ENCODE measurements around the gene ACTR1A.
A peak's percentile ranks its signal among the peaks of the same experiment; 100 is the strongest.

- TF ChIP-seq CTCF (conservative IDR thresholded peaks at IDR 0.05) (no peak), ZFX (IDR thresholded peaks at IDR 0.05) (peak; percentile 97)
Measured at GRCh38 chr10:102450374-102451104, 52.0 kb downstream of the ACTR1A start.
